ENCODE data around the gene MSL1. TPM values are rescaled to one million over a fixed set of nuclear protein-coding genes. Genes with fewer than 3 reads are reported as not detected.

Gene MSL1
- total RNA-seq, 1 donor from 2014 or later, result 97.7 TPM

DNA sequence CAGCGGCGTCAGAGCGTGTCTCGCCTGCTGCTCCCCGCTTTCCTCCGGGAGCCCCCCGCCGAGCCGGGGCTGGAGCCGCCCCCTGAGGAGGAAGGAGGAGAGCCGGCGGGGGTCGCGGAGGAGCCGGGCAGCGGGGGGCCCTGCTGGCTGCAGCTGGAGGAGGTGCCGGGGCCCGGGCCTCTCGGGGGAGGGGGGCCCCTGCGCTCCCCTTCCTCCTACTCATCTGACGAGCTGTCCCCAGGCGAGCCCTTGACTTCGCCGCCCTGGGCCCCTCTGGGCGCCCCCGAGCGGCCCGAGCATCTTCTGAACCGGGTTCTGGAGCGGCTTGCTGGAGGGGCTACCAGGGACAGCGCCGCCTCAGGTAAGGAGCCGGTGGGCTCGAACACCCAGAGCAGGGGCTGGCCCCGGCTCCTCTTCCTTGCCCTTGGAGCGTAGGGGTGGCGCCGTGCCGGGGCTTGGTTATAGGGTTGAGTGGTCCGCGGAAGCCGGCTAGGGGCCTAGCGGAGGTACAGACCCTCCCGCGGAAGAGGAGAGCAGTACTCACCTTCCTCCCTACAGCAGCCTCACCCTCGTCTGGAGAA, 56.3 kb downstream of the MSL1 start:
- H3K36me3 ChIP-seq, result peaks cover 30% of the 10 kb centered on the region
- no peaks in the 10 kb centered on the region for H3K9me3 ChIP-seq
- peak overlapping the region; percentile 53 for H3K4me3 ChIP-seq
- no peak for DNase-seq
- intact Hi-C loops (cut with DNase I), result no loop called here
- TF ChIP-seq, protein P1, sequence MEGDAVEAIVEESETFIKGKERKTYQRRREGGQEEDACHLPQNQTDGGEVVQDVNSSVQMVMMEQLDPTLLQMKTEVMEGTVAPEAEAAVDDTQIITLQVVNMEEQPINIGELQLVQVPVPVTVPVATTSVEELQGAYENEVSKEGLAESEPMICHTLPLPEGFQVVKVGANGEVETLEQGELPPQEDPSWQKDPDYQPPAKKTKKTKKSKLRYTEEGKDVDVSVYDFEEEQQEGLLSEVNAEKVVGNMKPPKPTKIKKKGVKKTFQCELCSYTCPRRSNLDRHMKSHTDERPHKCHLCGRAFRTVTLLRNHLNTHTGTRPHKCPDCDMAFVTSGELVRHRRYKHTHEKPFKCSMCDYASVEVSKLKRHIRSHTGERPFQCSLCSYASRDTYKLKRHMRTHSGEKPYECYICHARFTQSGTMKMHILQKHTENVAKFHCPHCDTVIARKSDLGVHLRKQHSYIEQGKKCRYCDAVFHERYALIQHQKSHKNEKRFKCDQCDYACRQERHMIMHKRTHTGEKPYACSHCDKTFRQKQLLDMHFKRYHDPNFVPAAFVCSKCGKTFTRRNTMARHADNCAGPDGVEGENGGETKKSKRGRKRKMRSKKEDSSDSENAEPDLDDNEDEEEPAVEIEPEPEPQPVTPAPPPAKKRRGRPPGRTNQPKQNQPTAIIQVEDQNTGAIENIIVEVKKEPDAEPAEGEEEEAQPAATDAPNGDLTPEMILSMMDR (IDR thresholded peaks at IDR 0.05), result no peak
- no peaks in the 10 kb centered on the region for H3K27me3 ChIP-seq (ENCODE audit: low read depth)
- H3K4me1 ChIP-seq, result peaks cover 15% of the 10 kb centered on the region
- H3K27ac ChIP-seq, result no peak overlapping the region
- peak in 1 of 2 donors; percentile 1 for ATAC-seq

DNA sequence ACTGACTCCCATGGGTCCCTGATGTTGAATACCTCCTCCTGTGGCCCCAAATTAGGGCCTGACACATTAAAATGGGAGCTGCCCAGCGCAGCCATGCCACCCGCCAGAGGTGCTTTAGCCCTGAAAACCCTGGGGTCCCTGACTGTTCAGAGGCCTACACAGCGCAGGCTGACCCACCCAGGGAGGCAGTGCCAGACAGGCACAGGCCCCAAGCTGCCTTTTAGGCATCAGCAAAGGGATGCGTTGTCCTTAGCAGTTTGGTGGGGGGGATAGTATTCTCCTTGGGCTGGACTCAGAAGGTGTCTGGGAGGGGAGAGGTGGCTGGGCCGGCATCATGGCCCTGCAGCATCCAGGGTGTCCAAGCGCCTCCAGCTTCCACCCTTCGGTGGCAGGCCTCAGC, 56.9 kb downstream of the MSL1 start:
- Histone ChIP-seq H3K27me3 (ENCODE audit: low read depth) (no peaks in the 10 kb centered on the region), H3K27ac (no peak overlapping the region), H3K4me1 (peaks cover 15% of the 10 kb centered on the region), H3K9me3 (no peaks in the 10 kb centered on the region), H3K4me3 (no peak overlapping the region), H3K36me3 (peaks cover 24% of the 10 kb centered on the region)
- TF ChIP-seq, protein P1 (IDR thresholded peaks at IDR 0.05), result no peak
- intact Hi-C loops (cut with DNase I), result no loop called here
- no peak for ATAC-seq
- DNase-seq, result no peak

DNA sequence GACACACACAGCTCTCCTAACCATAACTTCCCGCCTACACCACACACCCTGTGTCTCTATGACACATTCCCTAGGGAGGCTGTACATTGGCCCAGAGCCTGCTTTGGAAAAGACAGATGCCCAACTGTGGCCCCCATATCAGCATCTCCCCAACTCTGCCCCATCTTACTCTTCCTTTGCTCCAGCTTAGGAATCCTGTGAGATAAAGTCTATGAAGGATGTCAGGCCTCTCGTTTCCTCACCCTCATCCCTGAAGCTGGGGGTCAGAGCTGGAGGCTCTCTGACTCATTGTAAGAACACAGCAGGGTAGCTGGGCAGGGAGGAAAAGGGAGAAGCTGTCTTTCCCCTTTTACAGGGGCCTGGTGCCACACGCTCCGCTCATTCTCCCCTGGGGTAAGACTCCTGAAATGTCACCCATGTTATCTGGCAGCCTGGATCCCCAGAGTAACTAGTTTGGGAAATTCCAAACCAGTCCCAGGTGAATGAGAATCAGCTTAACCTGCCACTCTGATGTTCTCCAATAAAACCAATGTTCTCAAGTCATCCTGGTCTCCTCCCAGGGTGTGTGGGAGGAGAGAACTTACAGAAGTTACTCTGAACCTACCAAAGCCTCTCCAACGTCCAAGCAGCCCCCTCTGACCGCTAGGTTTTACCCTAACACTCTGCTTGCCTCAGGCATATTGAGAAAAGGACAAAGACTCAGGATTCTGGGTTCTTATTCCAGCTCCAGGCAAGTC, 58.3 kb downstream of the MSL1 start:
- DNase-seq (no peak), ATAC-seq (no peak)
- TF ChIP-seq, protein P1 (IDR thresholded peaks at IDR 0.05), result no peak
- H3K27me3 ChIP-seq (ENCODE audit: low read depth), result no peaks in the 10 kb centered on the region
- H3K9me3 ChIP-seq, result no peaks in the 10 kb centered on the region
- H3K4me3 ChIP-seq, result no peak overlapping the region
- H3K27ac ChIP-seq, result no peak overlapping the region
- H3K36me3 ChIP-seq, result peaks cover 11% of the 10 kb centered on the region
- intact Hi-C loops (cut with DNase I), result no loop called here
- peaks cover 15% of the 10 kb centered on the region for H3K4me1 ChIP-seq

DNA sequence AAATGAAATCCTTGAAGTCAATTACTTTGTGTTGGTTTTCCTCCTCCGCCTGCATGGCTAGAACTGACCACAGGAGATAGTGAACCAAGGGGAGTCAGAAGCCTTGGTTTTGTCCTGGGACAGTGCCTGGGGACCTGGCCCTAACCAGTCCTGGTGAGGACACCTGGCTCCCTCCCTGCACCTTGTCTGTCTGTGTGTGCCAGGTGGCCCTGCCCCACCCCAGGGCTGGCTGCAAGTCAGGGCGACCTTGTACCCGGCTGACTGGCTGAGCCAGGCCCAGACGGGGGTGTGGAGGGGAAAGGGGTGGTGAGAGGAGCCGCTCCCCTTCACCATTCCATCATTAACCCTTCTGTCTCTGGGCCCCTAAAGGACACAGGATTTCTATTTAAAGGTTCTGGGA, 58.9 kb downstream of the MSL1 start:
- intact Hi-C loops (cut with DNase I), result no loop called here
- Histone ChIP-seq H3K27ac (no peak overlapping the region), H3K27me3 (ENCODE audit: low read depth) (no peaks in the 10 kb centered on the region), H3K9me3 (no peaks in the 10 kb centered on the region), H3K4me1 (peaks cover 15% of the 10 kb centered on the region), H3K36me3 (peaks cover 9% of the 10 kb centered on the region), H3K4me3 (no peak overlapping the region)
- TF ChIP-seq, protein P1 (IDR thresholded peaks at IDR 0.05), result no peak
- DNase-seq (no peak), ATAC-seq (peak in 1 of 2 donors; percentile 24)

DNA sequence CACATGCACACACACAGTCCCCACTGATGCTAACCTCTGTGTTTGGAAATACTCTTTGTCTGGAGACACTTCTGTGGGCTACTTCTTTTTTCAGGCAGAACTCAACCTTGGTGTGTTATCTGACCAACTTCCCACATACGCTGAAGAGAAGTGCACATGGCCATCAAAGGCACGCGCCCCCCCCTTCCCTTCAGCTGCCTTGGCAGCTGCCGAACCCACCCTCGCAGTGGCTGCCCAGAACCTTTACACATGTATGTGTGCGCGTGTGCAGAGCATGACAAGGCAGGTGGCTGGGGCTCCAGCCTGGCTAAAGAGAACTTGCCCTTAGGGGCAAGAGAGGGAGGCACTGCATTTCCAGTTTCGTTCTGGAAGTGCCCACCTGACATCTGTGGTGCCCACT, 59.4 kb downstream of the MSL1 start:
- DNase-seq (no peak), ATAC-seq (no peak)
- peaks cover 3% of the 10 kb centered on the region for H3K36me3 ChIP-seq
- intact Hi-C loops (cut with DNase I), result no loop called here
- TF ChIP-seq, protein P1 (IDR thresholded peaks at IDR 0.05), result no peak
- H3K4me3 ChIP-seq, result no peak overlapping the region
- no peaks in the 10 kb centered on the region for H3K27me3 ChIP-seq (ENCODE audit: low read depth)
- H3K27ac ChIP-seq, result no peak overlapping the region
- peaks cover 15% of the 10 kb centered on the region for H3K4me1 ChIP-seq
- H3K9me3 ChIP-seq, result no peaks in the 10 kb centered on the region

Data from lower lobe of right lung (tissue), 2 donors.